Gastrocnemius medialis (tissue), 4 donors: ENCODE measurements around the gene ZNF281. TPM values are rescaled to one million over a fixed set of nuclear protein-coding genes. Genes with fewer than 3 reads are reported as not detected.

Experiments
- ATAC-seq, 2 donors: fragments of 150-250 bp; one replicate each; pipeline ENCODE4 v1.9.1; 2016
- DNase-seq, 2 donors: peaks; one replicate each; pipeline ENCODE4 v3.0.0-alpha.2; 2019
- H3K27ac ChIP-seq, 4 donors: fragments of 200-600 bp; sonication (generic); 1 replicate in 1 of 4; 2 replicates in 3 of 4; pipeline ENCODE4 v1.5.1; 2016 to 2018; ENCODE audit warnings: mild to moderate bottlenecking in 2 of 4, moderate library complexity in 1 of 4
- H3K27me3 ChIP-seq, 3 donors: fragments of 200-600 bp; sonication (generic) in 2 of 3; 1 replicate in 1 of 3; 2 replicates in 2 of 3; pipeline versions ENCODE4 v1.5.1 to v1.6.0; 2016 to 2019; ENCODE audit warnings: mild to moderate bottlenecking in 1 of 3, moderate library complexity in 1 of 3
- H3K36me3 ChIP-seq, 2 donors: fragments of 200-600 bp; sonication (generic) in 1 of 2; one replicate each; pipeline ENCODE4 v1.5.1; 2017 to 2018
- H3K4me1 ChIP-seq, 2 donors: fragments of 200-600 bp; sonication (generic) in 1 of 2; one replicate each; pipeline ENCODE4 v1.5.1; 2016 to 2017; ENCODE audit warnings: mild to moderate bottlenecking in 2 of 2
- H3K4me3 ChIP-seq, 4 donors: fragments of 200-600 bp; sonication (generic) in 3 of 4; 1 replicate in 1 of 4; 2 replicates in 3 of 4; pipeline ENCODE4 v1.5.1; 2016 to 2019; ENCODE audit warnings: mild to moderate bottlenecking in 2 of 4
- H3K9me3 ChIP-seq, 3 donors: fragments of 200-600 bp; sonication (generic) in 2 of 3; 1 replicate in 1 of 3; 2 replicates in 2 of 3; pipeline ENCODE4 v1.5.1; 2016 to 2019
- POLR2A ChIP-seq, 2 donors: fragments of 450-650 bp; IDR thresholded peaks; one replicate each; pipeline ENCODE4 v1.6.1; 2017; ENCODE audit warnings: antibody characterized with exemption in 2 of 2, mild to moderate bottlenecking in 2 of 2, moderate library complexity in 2 of 2
- in situ Hi-C, 4 donors: fragments of 200-750 bp; cut with MboI; loops; one replicate each; pipeline versions ENCODE4 v1.15.0 to v1.8.0; 2017; ENCODE audit warnings: low sequenced_read_pairs in 4 of 4
- intact Hi-C: fragments of 100-400 bp; cut with DNase I; formaldehyde crosslinking; loops from one replicate; pipeline ENCODE4 v1.15.1; 2023; ENCODE audit warnings: low total_unique reads
- total RNA-seq, 4 donors: library from RNA; depleted of rRNA; stranded (reverse); fragments of >200 nt; gene quantifications; one replicate each; pipeline versions ENCODE4 v1.1.0 to v1.2.3, GENCODE V29; 2016
- TF ChIP-seq, protein P1 (sequence below), 5 experiments: fragments of 450-650 bp in 3 of 5; fragments of 200-600 bp in 2 of 5; sonication (generic) in 2 of 5; IDR thresholded peaks in 4 of 5; conservative IDR thresholded peaks in 1 of 5; 1 replicate in 4 of 5; 2 replicates in 1 of 5; pipeline ENCODE4 v1.5.1; 2016 to 2019; ENCODE audit warnings: antibody characterized with exemption in 5 of 5, mild to moderate bottlenecking in 3 of 5, moderate library complexity in 3 of 5

ZNF281 gene
- total RNA-seq, 4 donors from 2014 or later: 4.9 to 12.4 (median 9.8) TPM

- H3K9me3 ChIP-seq: no peaks in the 10 kb centered on the region
- H3K27me3 ChIP-seq: no peaks in the 10 kb centered on the region
- ATAC-seq: no peak
- H3K4me1 ChIP-seq: no peaks in the 10 kb centered on the region
- H3K4me3 ChIP-seq: no peak overlapping the region
- DNase-seq: no peak
- in situ Hi-C loops (no loop called here), intact Hi-C loops (no loop called here)
- H3K36me3 ChIP-seq: no peaks in the 10 kb centered on the region
- no peak overlapping the region for H3K27ac ChIP-seq
- TF ChIP-seq POLR2A (IDR thresholded peaks at IDR 0.05): no peak
- TF ChIP-seq, protein P1, sequence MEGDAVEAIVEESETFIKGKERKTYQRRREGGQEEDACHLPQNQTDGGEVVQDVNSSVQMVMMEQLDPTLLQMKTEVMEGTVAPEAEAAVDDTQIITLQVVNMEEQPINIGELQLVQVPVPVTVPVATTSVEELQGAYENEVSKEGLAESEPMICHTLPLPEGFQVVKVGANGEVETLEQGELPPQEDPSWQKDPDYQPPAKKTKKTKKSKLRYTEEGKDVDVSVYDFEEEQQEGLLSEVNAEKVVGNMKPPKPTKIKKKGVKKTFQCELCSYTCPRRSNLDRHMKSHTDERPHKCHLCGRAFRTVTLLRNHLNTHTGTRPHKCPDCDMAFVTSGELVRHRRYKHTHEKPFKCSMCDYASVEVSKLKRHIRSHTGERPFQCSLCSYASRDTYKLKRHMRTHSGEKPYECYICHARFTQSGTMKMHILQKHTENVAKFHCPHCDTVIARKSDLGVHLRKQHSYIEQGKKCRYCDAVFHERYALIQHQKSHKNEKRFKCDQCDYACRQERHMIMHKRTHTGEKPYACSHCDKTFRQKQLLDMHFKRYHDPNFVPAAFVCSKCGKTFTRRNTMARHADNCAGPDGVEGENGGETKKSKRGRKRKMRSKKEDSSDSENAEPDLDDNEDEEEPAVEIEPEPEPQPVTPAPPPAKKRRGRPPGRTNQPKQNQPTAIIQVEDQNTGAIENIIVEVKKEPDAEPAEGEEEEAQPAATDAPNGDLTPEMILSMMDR (IDR thresholded peaks at IDR 0.05 in 4 of 5, conservative IDR thresholded peaks at IDR 0.05 in 1 of 5): no peak
These were observed 18.1 kb downstream of the ZNF281 start for GRCh38 chr1:200391747-200392146.

- DNase-seq (no peak), ATAC-seq (no peak)
- in situ Hi-C loops: no loop called here
- Histone ChIP-seq H3K4me1 (no peaks in the 10 kb centered on the region), H3K9me3 (no peaks in the 10 kb centered on the region), H3K27me3 (no peaks in the 10 kb centered on the region), H3K27ac (no peak overlapping the region), H3K4me3 (no peak overlapping the region), H3K36me3 (no peaks in the 10 kb centered on the region)
- TF ChIP-seq POLR2A (IDR thresholded peaks at IDR 0.05): no peak
- TF ChIP-seq, protein P1 (IDR thresholded peaks at IDR 0.05 in 4 of 5, conservative IDR thresholded peaks at IDR 0.05 in 1 of 5): no peak
- intact Hi-C loops: no loop called here
These were observed 21.0 kb downstream of the ZNF281 start for GRCh38 chr1:200388791-200389190.

DNA sequence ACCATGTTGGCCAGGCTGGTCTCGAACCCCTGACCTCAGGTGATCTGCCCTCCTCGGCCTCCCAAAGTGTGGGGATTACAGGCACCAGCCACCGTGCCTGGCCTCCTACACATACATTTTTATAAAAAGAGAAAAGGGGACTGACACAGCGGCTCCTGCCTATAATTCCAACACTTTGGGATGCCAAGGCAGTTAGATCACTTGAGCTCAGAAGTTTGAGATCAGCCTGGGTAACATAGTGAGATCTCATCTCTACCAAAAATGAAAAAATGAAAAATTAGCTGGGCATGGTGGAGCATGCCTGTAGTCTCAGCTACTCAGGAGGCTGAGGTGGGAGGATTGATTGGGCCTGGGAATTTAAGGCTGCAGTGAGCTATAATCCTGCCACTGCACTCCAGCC lies 23.4 kb downstream of the ZNF281 start:
- no peak overlapping the region for H3K4me3 ChIP-seq
- no peak for TF ChIP-seq POLR2A (IDR thresholded peaks at IDR 0.05)
- TF ChIP-seq, protein P1 (IDR thresholded peaks at IDR 0.05 in 4 of 5, conservative IDR thresholded peaks at IDR 0.05 in 1 of 5): no peak
- H3K27me3 ChIP-seq: no peaks in the 10 kb centered on the region
- H3K27ac ChIP-seq: no peak overlapping the region
- in situ Hi-C loops (no loop called here), intact Hi-C loops (no loop called here)
- no peaks in the 10 kb centered on the region for H3K9me3 ChIP-seq
- ATAC-seq (no peak), DNase-seq (no peak)
- H3K36me3 ChIP-seq: no peaks in the 10 kb centered on the region
- no peaks in the 10 kb centered on the region for H3K4me1 ChIP-seq

- Histone ChIP-seq H3K4me1 (no peaks in the 10 kb centered on the region), H3K4me3 (no peak overlapping the region), H3K27ac (no peak overlapping the region), H3K9me3 (no peaks in the 10 kb centered on the region), H3K36me3 (no peaks in the 10 kb centered on the region), H3K27me3 (no peaks in the 10 kb centered on the region)
- ATAC-seq (no peak), DNase-seq (no peak)
- TF ChIP-seq, protein P1 (IDR thresholded peaks at IDR 0.05 in 4 of 5, conservative IDR thresholded peaks at IDR 0.05 in 1 of 5): no peak
- TF ChIP-seq POLR2A (IDR thresholded peaks at IDR 0.05): no peak
- in situ Hi-C loops: no loop called here
- intact Hi-C loops: no loop called here
These were observed 24.9 kb downstream of the ZNF281 start for GRCh38 chr1:200384818-200385390.
